Measurements from ENCODE around the gene TCF19.

TCF19 gene

DNA sequence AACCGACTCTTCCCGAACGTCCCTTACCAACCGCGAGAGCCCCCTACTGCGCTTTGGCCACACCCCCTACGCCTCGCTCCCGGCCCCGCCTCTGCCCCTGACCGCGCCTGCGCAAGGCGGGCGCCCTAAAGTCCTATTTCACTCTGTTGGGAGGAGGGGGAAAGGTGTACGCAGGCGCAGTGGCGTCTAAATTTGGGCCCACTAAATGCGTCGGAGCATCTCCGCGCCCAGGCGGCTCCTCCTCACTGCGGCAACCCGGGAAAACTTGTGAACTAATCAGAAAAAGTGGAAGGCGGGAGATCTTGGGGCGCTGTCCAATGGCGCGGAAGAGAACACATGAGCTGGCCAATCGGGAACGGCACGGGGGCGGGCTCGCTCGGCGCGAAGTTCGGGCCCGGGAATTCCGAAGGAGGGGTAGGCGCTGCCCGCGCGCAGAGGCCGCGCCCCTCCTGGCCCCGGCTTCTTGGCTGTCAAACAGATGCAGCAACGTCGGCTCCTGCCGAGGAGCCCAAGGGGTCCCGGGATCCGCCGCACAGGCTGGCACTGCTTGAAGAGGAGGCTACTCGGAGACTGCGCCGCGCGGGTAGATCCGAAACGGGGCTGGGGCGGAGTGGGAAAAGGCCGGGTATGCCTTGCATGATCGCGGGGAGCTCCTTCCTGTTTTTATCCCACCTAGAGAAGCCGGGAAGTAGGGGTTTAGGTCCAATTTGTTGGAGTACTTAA is at the start of gene TCF19:
Gene TCF19 (plus strand): TSS at position 450 of the 723 bp plus-strand sequence. CDS start 881 bp downstream, outside the sequence.
- DNase-seq: peak; percentile 98

GRCh38 chr6:31110825-31111582 is 47.4 kb upstream of the TCF19 start:
- no peak for DNase-seq

DNA sequence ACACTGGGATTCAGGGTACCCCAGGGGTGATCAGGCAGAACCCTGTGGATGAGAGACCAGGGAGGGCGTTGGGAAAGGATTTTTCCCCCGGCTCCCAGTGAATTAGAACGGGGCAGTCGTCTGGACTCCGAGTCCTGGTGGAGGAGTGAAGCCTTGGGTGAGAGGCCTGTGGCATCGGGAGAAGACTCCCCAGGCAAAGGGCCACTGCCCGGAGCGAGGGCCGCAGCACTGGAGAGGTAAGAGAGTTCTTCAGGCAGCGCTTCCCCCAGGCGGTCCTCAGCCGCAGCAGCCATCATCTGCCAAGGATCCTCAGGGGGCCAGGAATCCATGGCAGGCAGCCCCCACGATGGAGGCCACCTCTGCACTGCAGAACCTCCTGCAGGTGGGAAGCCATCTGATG is 46.7 kb upstream of the TCF19 start:
- no peak for DNase-seq

- DNase-seq: no peak
These were observed 45.9 kb upstream of the TCF19 start, which contains the start of gene C6orf15 for GRCh38 chr6:31112478-31112877. Gene C6orf15, minus strand, starts transcription at chr6:31112575. Its CDS starts 20 bp downstream, at chr6:31112555.

DNA sequence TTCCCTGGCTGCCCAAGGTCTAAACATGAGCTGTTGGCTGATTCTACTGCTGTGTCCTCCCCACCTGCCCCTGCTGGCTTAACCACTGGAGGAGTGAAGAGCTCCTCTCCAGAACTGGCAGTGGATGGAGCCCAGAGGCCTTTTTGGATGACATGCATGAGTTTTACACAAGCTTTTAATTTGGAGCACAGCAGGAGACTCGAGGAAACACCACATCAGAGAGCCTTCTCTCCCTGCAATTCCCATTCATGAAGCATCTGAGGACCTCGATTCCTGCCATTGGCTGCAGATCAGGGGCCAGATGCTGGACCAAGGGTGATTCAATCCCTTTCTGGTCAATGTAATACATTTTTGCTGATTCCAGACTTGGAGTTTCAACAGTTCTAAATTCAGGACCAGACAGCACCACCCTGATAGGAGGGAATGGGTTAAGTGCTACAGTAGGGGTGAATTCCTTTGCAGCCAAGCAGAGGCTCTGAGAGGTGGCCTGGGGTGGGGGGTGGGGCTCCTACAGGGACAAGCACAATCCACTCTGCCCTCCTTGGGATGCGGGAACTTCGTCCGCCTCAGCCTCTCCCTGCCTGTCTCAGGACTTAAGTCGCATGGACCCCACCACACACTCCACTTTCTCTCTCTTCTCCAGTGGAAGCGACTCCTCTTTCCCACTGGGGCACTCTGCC is 44.4 kb upstream of the TCF19 start:
- no peak for DNase-seq

DNA sequence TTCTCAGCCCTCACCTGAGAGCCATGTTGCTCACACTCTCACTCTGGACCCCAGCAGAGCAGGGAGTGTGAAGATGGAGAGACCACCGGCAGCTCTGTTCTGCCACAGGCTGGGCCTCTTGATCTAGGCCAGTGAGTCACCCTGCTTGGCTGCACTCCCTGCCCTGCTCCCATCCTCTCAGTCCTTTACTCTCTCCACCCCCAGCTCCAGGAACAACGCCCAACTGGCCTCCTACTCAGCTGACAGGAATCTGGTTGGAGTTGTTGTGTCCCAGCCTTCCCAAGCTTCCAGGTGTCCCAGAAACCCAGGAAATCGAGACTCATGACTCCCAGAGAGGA is 43.9 kb upstream of the TCF19 start, which contains the start of gene PSORS1C1:
Gene PSORS1C1 (plus strand): TSS at position 260 of the 338 bp plus-strand sequence. CDS start 14,833 bp downstream, outside the sequence.
- DNase-seq: no peak

- no peak for DNase-seq
These were observed 43.2 kb upstream of the TCF19 start for GRCh38 chr6:31114970-31115849.

DNA sequence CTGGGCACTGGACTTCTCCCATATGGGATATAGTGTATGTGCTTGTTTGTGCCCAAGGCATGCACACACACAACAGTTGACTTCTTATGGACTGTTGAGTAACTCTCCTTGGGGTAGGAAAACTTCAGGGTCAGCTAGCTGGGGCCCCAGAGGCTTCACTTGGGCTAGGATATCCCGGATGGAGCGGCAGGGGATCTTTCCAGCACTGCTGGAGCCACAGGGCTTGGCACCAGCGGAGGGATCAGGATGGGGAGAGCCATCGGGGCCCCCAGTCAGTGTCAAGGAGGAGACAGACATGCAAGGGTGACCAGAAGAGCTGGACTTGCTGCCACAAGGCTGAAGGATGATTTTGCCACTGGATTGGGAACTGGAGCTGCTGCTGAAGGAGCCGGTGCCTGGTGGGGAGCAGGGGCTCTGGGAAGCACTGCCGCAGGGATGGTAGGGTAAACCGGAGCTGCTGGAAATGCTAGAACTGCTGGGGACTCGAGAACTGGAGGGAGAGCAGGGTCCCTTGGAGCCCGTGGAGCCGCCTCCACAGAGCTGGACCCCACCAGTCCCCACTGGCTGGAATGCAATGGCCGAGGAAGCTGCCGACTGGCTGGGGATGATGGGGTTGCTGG is 42.3 kb upstream of the TCF19 start:
- no peak for DNase-seq

DNA sequence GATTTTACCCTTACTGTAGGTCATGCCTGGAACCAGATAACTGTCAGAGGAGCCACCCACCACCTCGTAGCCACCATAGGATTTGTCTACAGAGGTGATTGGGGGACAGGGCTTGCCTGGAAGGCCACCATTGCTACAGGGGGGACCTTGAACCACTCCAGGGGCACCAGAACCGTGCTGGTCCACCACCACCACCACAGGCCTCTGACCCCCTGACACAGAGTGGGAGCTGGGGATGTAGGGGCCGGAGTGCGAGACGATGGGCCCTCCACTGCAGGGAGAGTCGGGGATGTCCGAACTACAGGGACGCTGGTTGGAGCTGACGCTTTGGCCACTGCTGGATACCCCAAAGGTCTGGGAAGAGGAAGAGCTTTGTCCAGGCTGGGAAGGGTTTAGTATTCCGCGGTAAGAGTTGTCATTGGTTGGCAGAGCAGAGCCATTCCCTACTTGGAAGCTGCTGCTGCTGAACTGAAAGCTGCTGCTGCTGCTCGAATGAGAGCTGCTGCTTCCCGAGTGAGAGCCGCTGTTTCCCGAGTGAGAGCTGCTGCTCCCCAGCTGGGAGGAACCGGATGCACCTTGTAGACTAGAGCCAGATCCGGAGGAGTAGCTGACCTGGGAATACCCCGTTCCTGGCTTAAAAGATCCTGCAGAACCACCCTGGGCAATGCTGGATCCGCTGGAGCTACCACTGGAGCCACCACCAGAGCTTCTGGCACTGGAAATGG is 41.6 kb upstream of the TCF19 start:
- DNase-seq: no peak

GRCh38 chr6:31118178-31118577 is 40.2 kb upstream of the TCF19 start:
- no peak for DNase-seq

DNA sequence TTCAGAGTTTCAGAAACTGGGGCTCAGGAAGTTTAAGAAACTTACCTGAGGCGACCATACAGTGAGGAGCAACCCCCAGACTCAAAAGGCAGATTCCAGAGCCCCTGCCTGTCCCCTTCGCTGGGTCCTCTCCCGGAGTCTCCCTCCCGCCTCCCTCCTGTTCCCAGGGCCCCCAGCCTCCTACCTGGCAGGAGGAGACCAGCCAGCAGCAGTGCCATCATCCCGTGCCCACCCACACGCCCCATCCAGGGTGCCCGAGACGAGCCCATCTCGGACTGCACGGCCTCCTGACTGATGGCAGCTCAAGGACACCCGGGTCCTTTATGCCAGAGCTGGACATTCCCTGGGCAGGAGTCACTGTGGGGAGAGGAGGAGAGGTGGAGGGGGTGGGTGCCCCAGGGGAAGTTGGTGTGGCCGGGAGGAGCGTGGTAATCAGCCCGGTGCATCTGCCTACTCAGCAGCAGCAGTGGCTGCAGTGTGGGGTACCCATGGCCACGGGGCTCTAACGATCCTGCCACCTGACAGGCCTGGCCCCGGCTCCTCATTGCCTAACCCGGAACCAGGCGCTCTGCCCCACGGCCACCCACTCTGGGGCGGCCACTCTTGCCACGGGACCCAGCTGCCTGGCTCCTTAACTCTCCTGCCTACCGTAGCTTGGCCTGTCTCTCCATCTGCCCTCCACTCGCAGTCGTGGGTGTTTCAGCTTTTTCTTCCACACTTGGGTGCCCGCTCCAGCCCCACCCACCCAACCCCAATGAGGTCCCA is 38.1 kb upstream of the TCF19 start, which contains the start of gene CDSN:
Gene CDSN (minus strand): TSS at position 296 of the 765 bp plus-strand sequence. CDS start 27 bp downstream, at position 269.
- no peak for DNase-seq

DNA sequence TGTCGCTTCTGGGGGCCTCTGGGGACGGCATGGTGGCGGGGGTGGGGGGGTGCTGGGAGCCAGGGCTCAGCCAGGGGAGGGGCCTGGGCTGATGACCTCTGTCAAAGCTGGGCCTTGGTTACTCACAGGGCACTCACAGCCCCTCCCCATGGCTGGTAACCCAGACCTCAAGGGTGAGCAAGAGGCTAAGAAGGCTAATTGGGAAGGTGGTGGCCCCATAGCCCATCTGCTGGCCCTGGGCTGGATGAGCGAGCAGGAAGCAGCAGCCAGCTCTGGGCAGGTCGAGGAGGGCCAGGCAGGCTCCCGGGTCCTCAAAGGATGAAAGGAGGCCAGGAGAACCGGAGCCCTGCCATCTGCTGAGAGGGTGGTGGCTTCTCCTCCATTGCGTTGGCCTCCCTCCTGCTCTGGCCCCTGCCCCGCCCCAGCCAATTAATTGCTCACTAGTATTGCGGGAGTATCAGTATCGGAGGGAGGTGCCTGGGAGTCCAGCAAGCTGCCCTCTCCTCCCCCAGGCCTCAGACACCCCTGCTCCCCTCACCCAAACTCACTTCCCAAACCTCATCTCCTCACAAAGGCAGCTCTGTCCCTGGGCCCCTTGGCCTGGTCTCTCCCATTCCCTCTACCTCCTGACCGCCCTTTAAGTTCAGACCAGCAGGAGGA is 37.1 kb upstream of the TCF19 start:
- DNase-seq: no peak

- DNase-seq: no peak
These were observed 35.3 kb upstream of the TCF19 start for GRCh38 chr6:31122791-31123706.

GRCh38 chr6:31125162-31125561 is 33.2 kb upstream of the TCF19 start:
- DNase-seq: peak; percentile 7

- no peak for DNase-seq
These were observed 32.6 kb upstream of the TCF19 start for GRCh38 chr6:31125586-31126363.

- peak; percentile 28 for DNase-seq
These were observed 31.8 kb upstream of the TCF19 start for GRCh38 chr6:31126396-31127175.

DNA sequence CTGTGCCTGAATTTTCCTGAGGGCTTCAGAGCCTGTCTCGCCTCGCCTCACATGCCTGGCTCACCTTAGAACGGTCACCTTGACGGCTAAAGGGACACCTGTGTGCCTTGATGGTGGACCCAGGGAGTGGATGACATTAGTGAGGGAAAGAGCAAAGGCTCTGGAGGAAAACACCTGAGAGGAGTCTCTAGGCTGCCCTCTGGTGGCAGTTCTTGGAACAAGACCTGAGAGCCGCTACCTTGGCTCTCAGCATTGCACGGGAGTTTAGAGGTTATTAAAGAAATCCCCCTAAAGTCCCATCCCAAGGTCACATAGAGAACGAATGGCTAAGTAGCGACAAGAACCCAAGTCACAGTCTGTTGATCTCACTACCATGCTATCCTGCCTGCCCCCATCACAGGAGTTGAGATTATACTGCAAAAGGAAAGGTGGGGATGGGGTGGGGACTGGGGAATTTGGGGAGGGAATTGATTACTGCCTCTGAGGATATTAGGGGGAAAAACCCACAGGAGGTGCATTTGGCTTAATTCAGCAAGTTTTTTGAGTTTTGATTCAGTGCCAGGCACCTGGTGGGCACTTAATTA is 30.2 kb upstream of the TCF19 start:
- DNase-seq: peak; percentile 59

All from NCI-H146 (cell line).